ENCODE results near the gene VIPR2. TPM values are rescaled to one million over a fixed set of nuclear protein-coding genes. Genes with fewer than 3 reads are reported as not detected.

The VIPR2 gene
- polyA plus RNA-seq, 1 donor from 2014 or later, result 0.51 TPM

- Histone ChIP-seq H3K9me2 (ENCODE audit: insufficient read depth, low read length) (no peaks in the 10 kb centered on the region), H3K36me3 (ENCODE audit: insufficient read depth, low read length) (no peaks in the 10 kb centered on the region), H3K4me3 (ENCODE audit: low read length) (no peak overlapping the region), H3K4me2 (ENCODE audit: low read length) (no peak overlapping the region), H3F3A (ENCODE audit: insufficient read depth, low read length, poor library complexity, severe bottlenecking) (no peaks in the 10 kb centered on the region), H3K27me3 (ENCODE audit: insufficient read depth, low read depth, low read length) (no peaks in the 10 kb centered on the region), H3K27ac (ENCODE audit: low read length) (no peak overlapping the region), H3K79me2 (replicated peaks; ENCODE audit: insufficient read depth, low read length) (no peaks in the 10 kb centered on the region), H4K20me1 (ENCODE audit: insufficient read depth) (no peaks in the 10 kb centered on the region), H3K9ac (ENCODE audit: low read length) (no peak overlapping the region), H2AFZ (ENCODE audit: low read depth, low read length) (no peak overlapping the region), H3K9me3 (ENCODE audit: low read length) (no peaks in the 10 kb centered on the region)
- TF ChIP-seq, protein P1, sequence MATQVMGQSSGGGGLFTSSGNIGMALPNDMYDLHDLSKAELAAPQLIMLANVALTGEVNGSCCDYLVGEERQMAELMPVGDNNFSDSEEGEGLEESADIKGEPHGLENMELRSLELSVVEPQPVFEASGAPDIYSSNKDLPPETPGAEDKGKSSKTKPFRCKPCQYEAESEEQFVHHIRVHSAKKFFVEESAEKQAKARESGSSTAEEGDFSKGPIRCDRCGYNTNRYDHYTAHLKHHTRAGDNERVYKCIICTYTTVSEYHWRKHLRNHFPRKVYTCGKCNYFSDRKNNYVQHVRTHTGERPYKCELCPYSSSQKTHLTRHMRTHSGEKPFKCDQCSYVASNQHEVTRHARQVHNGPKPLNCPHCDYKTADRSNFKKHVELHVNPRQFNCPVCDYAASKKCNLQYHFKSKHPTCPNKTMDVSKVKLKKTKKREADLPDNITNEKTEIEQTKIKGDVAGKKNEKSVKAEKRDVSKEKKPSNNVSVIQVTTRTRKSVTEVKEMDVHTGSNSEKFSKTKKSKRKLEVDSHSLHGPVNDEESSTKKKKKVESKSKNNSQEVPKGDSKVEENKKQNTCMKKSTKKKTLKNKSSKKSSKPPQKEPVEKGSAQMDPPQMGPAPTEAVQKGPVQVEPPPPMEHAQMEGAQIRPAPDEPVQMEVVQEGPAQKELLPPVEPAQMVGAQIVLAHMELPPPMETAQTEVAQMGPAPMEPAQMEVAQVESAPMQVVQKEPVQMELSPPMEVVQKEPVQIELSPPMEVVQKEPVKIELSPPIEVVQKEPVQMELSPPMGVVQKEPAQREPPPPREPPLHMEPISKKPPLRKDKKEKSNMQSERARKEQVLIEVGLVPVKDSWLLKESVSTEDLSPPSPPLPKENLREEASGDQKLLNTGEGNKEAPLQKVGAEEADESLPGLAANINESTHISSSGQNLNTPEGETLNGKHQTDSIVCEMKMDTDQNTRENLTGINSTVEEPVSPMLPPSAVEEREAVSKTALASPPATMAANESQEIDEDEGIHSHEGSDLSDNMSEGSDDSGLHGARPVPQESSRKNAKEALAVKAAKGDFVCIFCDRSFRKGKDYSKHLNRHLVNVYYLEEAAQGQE (IDR thresholded peaks at IDR 0.05; ENCODE audit: borderline replicate concordance), result no peak
- TF ChIP-seq EZH2 (IDR thresholded peaks at IDR 0.05; ENCODE audit: borderline replicate concordance, insufficient read depth, low read length, poor library complexity, severe bottlenecking) (no peak), SMC3 (conservative IDR thresholded peaks at IDR 0.05; ENCODE audit: poor library complexity) (no peak), POLR2AphosphoS5 (IDR thresholded peaks at IDR 0.05) (no peak)
These were observed 46.3 kb downstream of the VIPR2 start for GRCh38 chr7:159098424-159098786.

DNA sequence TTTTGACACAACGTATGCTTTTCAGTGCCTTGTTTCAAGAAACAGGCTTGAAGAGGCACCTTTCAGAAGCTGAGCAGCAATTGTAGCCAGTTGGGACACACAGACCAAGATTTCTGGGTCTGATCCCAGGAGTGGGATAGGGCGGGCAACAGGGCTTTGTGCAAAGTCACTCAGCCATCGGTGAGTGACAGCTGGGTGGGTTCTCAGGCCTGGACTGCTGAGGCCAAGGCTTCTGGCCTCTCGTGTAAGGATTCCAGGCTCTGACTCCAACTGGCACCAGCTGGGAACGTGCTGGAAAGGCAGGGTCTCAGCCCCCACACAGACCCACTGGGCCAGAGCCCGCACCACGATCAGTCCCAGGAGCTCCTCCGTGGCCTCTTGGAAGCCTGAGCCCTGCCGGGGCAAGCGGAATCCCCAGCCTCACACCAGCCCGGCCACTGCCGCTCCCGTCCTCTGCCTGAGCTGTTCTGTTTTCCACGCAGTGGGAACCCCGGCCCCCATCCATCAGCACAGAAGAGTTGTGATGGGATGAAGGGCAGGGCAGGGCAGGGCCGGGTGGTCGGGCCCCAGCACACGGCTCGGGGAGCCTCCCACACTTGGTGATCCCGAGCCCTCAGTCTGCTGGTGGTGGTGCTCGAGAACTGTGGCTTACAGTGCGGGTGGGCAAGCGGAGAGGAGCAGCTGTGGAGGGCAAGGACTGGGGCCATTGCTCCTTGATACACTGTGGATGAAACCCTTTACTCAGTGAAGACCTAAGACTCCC is 46.8 kb downstream of the VIPR2 start:
- Histone ChIP-seq H3K27me3 (ENCODE audit: insufficient read depth, low read depth, low read length) (no peaks in the 10 kb centered on the region), H3K4me2 (ENCODE audit: low read length) (no peak overlapping the region), H3K36me3 (ENCODE audit: insufficient read depth, low read length) (no peaks in the 10 kb centered on the region), H4K20me1 (ENCODE audit: insufficient read depth) (no peaks in the 10 kb centered on the region), H3K9me2 (ENCODE audit: insufficient read depth, low read length) (no peaks in the 10 kb centered on the region), H2AFZ (ENCODE audit: low read depth, low read length) (no peak overlapping the region), H3K9me3 (ENCODE audit: low read length) (no peaks in the 10 kb centered on the region), H3F3A (ENCODE audit: insufficient read depth, low read length, poor library complexity, severe bottlenecking) (no peaks in the 10 kb centered on the region), H3K4me3 (ENCODE audit: low read length) (no peak overlapping the region), H3K27ac (ENCODE audit: low read length) (no peak overlapping the region), H3K9ac (ENCODE audit: low read length) (no peak overlapping the region), H3K79me2 (replicated peaks; ENCODE audit: insufficient read depth, low read length) (no peaks in the 10 kb centered on the region)
- TF ChIP-seq EP300 (conservative IDR thresholded peaks at IDR 0.05; ENCODE audit: poor library complexity, severe bottlenecking), result no peak
- no peak for TF ChIP-seq RAD21 (conservative IDR thresholded peaks at IDR 0.05)
- TF ChIP-seq EZH2 (IDR thresholded peaks at IDR 0.05; ENCODE audit: borderline replicate concordance, insufficient read depth, low read length, poor library complexity, severe bottlenecking), result no peak
- no peak for TF ChIP-seq SMC3 (conservative IDR thresholded peaks at IDR 0.05; ENCODE audit: poor library complexity)
- no peak for TF ChIP-seq TAF1 (IDR thresholded peaks at IDR 0.05; ENCODE audit: low read depth)
- TF ChIP-seq, protein P1 (IDR thresholded peaks at IDR 0.05; ENCODE audit: borderline replicate concordance), result no peak
- no peak for TF ChIP-seq POLR2AphosphoS5 (IDR thresholded peaks at IDR 0.05)

All from neural cell (in vitro differentiated cells).